ENCODE data around the gene DIPK2B.

Gene DIPK2B

GRCh38 chrX:45200741-45201234 lies at the start of gene DIPK2B:
TSS of gene DIPK2B (minus strand) at chrX:45200876. CDS start at chrX:45200826, 50 bp downstream.
- DNase-seq (ENCODE audit: low read depth in 2 of 2), result no peak
- no peak for TF ChIP-seq CTCF (IDR thresholded peaks at IDR 0.05; ENCODE audit: low read depth, low read length)
- H3K4me3 ChIP-seq (replicated peaks in 1 of 2; ENCODE audit: low read depth in 2 of 2, low read length in 2 of 2), result no peak within 1 kb of the TSS

DNA sequence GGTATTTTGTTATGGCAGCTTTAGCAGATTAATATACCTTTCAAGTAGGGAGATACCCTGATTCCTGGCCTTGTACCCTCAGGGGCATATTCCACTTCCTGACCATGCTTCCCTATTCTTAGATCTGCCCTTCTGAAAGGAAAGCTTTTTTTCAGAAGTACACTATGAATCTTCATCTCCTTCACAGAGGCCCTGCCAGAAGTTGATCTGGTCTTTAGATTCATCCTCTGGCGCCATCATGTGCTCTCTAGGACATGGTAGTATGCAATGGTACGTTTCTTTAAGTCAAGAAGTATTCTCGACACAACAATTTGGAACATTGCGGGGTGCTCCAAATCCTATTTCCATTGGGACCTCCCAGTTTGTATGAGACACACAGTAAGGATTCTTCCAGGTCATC lies 39.6 kb upstream of the DIPK2B start:
- DNase-seq (ENCODE audit: low read depth in 2 of 2), result peak in 1 of 2 donors; percentile 0
- no peak for TF ChIP-seq CTCF (IDR thresholded peaks at IDR 0.05; ENCODE audit: low read depth, low read length)
- no peak overlapping the region for H3K4me3 ChIP-seq (replicated peaks in 1 of 2; ENCODE audit: low read depth in 2 of 2, low read length in 2 of 2)

GRCh38 chrX:45238489-45238888 lies 37.8 kb upstream of the DIPK2B start:
- no peak for TF ChIP-seq CTCF (IDR thresholded peaks at IDR 0.05; ENCODE audit: low read depth, low read length)
- DNase-seq (ENCODE audit: low read depth in 2 of 2), result no peak
- H3K4me3 ChIP-seq (replicated peaks in 1 of 2; ENCODE audit: low read depth in 2 of 2, low read length in 2 of 2), result no peak overlapping the region

DNA sequence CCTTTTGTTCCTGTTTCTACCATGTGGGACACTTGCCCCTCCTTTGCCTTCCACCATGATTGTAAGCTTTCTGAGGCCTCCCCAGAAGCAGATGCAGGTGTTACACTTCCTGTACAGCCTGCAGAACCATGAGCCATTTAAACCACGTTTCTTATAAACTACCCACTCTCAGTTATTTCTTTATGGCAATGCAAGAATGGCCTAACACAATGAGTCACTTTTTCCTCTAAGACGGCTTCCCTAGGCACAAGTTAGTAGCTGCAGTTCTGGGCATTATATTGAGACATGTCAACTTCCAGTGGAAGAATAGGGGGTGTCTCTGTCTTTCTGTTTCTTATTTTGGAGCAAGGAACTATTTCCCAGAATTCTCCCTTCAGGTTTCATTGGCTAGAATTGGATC lies 32.9 kb upstream of the DIPK2B start:
- TF ChIP-seq CTCF (IDR thresholded peaks at IDR 0.05; ENCODE audit: low read depth, low read length), result no peak
- no peak overlapping the region for H3K4me3 ChIP-seq (replicated peaks in 1 of 2; ENCODE audit: low read depth in 2 of 2, low read length in 2 of 2)
- peak in 1 of 2 donors; percentile 4 for DNase-seq (ENCODE audit: low read depth in 2 of 2)

- TF ChIP-seq CTCF (IDR thresholded peaks at IDR 0.05; ENCODE audit: low read depth, low read length), result no peak
- no peak for DNase-seq (ENCODE audit: low read depth in 2 of 2)
Observed at GRCh38 chrX:45232139-45232538, 31.5 kb upstream of the DIPK2B start.

GRCh38 chrX:45230410-45230809 lies 29.7 kb upstream of the DIPK2B start:
- TF ChIP-seq CTCF (IDR thresholded peaks at IDR 0.05; ENCODE audit: low read depth, low read length), result no peak
- DNase-seq (ENCODE audit: low read depth in 2 of 2), result no peak
- no peak overlapping the region for H3K4me3 ChIP-seq (replicated peaks in 1 of 2; ENCODE audit: low read depth in 2 of 2, low read length in 2 of 2)

More at GRCh38 chrX:45232139-45232538, 31.5 kb upstream of the DIPK2B start:
- no peak overlapping the region for H3K4me3 ChIP-seq (replicated peaks in 1 of 2; ENCODE audit: low read depth in 2 of 2, low read length in 2 of 2)

DNA sequence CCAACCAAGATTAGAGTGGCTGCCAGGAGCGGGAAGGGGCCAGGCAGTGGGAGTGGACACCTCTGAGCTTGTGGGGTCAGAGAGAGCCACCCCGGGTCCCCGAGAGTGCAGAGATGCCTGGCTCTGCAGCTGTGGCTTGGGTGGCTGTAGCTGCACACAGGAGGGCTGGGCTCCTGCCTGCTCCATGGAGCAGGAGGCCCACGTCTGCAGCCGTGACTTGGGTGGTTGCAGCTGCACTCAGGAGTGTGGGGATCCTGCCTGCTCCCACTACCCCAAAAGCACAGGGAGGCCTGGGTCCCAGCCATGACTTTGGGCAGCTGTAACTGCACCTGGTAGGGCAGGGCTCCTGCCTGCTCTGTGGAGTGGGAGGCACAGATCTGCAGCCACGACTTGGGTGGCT lies 28.7 kb upstream of the DIPK2B start:
- H3K4me3 ChIP-seq (replicated peaks in 1 of 2; ENCODE audit: low read depth in 2 of 2, low read length in 2 of 2), result no peak overlapping the region
- no peak for TF ChIP-seq CTCF (IDR thresholded peaks at IDR 0.05; ENCODE audit: low read depth, low read length)
- DNase-seq (ENCODE audit: low read depth in 2 of 2), result no peak
